Activated CD4-positive, alpha-beta T cell treated with anti-CD3 and anti-CD28 coated beads, Interleukin-2, amount 50 U/mL, for 48 hours (primary cell): ENCODE measurements around the gene IQSEC1.
"Not testable (repeated sequence)": the region's sequence is repeated elsewhere in the genome, so short reads cannot be mapped to it uniquely, and the experiment has no call there.

Experiments
- DNase-seq, 2 experiments: peaks; one replicate each; pipeline ENCODE4 v3.0.0-alpha.2; 2020

The IQSEC1 gene

DNA sequence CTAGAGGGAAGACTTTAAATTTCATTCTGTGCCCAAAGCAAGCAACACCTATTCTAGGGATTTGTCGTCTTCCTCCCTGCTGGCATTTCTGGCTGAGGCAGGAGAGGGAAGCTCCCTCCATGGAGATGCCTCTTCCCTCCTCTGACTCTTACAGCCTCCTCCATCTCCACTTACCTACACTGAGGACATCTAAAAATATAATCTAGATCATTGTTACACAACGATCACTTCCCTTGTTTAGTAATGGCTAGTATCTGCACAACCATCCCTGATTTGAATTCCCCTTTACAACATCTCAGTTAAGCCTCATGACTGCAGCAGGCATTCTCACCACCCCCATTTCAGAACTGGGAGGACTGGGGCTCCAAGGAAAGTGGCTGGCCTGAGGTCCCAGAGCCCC lies 219.4 kb downstream of the IQSEC1 start:
- DNase-seq, result not testable (repeated sequence)

DNA sequence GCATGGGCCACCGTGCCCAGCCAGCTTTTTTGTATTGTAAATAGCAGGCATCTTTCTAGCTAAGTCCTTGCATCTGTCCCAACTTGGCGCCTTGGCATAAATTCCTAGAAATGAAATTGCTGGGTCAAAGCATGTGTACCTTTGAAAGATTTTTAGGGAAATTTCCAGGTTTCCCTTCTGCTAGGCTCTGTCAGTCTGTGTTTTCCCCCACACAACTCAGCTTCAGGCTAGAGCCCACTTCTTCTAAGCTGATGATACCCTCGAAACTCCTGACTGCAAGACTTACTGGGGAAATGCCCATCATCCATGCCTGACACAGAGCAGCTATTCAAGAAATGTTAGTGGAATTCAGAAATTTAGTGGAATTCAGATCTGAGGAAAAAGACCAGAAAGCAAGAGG lies 221.0 kb downstream of the IQSEC1 start:
- no peak for DNase-seq
